RCC 7860 (cell line): ENCODE measurements around the gene YPEL3.

Experiments
- DNase-seq: peaks from one replicate; pipeline ENCODE4 v3.0.0-alpha.2; 2015; ENCODE audit warnings: low spot score
- FAIRE-seq: peaks from 2 replicates; lab custom pipeline; 2012; peaks lifted over from hg19 to GRCh38; lab: Jason Lieb, UNC

Gene YPEL3

DNA sequence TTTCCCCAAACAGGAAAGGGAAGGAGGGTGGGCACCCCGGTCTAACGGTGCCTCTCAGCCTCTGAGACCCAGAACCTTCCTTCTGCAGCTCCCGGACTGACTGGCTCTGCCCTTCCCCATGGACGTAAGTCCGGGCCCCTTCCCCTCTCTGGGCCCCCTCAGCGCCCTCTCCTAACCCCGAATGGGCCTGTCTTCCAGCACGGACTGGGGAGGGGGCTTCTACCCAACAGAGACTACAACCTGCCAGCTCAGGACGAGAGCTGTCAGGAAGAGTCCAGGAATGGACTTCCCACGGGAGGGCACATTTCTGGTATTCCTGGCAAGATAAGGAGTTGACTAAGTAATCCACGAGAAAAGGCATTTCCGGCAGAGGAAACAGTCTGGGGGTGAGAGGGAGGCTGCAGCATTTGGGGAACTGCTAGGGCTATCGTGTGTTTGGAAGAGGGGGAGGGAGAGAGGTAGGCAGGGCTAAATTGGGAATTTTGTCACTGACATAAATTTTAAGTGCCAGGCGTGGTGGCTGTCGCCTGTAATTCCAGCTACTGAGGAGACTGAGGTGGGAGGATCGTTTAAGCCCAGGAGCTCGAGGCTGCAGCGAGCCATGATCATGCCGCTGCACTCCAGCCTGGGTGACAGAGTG lies 42.5 kb downstream of the YPEL3 start:
- DNase-seq (peak; percentile 33), FAIRE-seq (no peak)

DNA sequence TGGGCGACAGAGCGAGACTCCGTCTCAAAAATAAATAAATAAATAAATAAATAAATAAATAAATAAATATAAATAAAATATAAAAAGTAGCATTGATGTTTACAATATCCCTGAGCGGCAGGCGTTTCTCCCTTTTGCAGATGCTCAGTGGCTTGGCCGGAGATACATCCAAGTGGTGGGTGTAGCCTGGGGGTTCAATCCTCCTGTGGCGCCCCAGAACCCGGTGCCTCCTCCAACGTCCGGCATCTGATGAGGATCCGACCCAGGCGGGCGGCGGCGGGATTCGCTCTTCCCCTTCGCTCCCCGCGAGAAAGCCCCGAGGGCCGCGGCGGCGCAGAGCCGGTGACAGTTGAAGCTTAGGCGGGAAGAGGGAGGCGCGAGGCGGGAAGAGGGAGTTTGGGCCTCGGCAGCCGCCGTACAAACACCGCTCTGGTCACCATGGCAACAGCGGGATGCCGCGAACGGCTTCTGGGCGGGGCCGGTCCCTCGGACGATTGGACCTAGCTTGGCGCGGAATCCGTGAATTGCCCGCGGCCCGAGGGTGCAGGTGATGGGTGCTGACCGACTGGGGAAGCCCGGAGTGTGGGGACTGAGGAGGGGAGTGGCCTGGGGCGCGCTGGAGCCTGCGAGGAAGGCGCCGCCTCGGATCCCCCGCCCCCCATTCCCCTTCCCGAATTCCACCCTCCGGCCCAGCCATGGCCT lies 43.2 kb downstream of the YPEL3 start:
- FAIRE-seq: no peak
- peak; percentile 86 for DNase-seq

DNA sequence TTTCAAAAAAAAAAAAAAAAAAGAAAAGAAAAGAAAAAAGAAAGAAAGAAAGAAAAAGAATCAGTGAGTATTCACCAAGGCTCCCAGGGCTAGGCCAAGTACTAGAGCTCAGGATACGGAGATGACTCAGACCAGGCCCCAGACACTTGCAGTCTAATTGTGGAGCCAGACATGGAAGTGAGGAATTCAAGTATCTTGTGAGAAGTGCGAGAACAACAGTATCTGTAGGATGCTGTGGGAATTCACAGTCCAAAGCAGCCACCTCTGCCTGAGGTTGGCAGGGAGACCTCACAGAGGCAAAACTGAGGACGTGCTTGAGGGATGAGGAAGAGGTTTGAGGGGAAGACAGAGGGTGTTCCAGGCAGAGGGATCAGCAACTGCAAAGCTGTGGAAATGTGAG lies 44.5 kb downstream of the YPEL3 start:
- no peak for FAIRE-seq
- DNase-seq: peak; percentile 69

DNA sequence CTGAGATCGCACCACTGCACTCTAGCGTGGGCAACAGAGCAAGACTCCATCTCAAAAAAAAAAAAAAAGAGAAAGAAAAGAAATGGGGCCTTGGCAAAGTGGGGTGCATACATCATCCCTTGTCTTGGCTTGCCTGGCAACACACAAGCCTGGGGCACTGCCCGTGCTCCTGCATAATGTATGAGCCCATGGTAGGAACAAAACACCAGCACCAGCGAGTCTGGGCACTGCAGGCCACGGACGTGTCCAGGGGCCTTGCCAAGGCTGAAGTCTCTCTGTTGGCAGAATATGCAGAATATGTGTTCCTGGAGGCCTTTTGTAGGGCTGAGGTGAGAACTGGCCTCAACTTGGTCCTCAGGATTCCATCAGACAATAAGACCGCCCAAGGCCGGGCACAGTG lies 46.1 kb downstream of the YPEL3 start:
- DNase-seq (no peak), FAIRE-seq (no peak)

DNA sequence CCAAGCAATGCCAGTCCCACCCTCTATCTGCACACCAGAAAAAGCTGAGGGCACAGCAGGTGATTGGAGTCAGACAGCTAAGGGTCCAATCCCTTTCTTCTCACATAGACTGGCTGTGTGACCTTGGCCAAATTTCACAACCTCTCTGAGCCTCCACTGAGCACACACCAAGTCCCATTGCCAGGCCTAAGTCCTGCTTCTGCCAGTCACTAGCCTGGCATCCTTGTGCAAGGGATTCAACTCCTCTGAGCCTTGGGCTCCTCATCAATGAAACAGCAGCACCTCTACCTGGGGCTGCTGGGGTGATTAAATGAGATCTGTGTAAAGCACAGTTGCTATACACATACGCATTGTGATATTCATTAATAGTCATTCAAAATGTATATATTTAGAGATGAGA lies 49.4 kb downstream of the YPEL3 start:
- DNase-seq: no peak
- FAIRE-seq: no peak

DNA sequence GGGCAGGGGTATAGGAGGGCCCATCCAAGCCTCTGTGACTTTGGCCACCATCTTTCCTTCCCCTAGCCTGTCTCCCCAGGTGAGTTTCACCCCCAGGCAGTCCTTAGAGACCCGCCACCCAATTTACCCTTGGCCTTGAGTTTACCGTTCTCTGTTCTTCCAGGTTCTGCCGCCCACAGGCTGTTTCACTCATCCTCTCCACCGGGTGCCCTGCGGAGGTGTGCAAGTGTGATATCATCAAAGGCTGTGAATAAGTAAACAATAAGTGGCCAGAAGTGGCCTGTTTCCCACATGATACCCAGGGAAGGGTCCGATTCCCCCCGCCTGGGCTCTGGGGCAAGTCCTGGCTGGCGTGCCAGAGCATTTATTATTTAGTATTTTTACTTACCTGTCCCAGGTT lies 49.8 kb downstream of the YPEL3 start:
- FAIRE-seq (no peak), DNase-seq (no peak)
